Mesendoderm (in vitro differentiated cells): ENCODE measurements around the gene IL24.
A peak's percentile ranks its signal among the peaks of the same experiment; 100 is the strongest.

Experiments used
- DNase-seq: peaks from one replicate; pipeline ENCODE4 v3.0.0; 2013
- H2AK5ac ChIP-seq: 2 replicates; pipeline ENCODE4 v1.6.1; 2013; ENCODE audit warnings: low read length, inconsistent platforms
- H2BK120ac ChIP-seq: 2 replicates; pipeline ENCODE4 v1.6.1; 2013; ENCODE audit warnings: low read depth, mild to moderate bottlenecking, low read length, moderate library complexity, mixed read lengths
- H2BK15ac ChIP-seq: replicated peaks from 2 replicates; pipeline ENCODE4 v1.6.1; 2013; ENCODE audit warnings: low read depth, mild to moderate bottlenecking, moderate library complexity
- H2BK5ac ChIP-seq: 2 replicates; pipeline ENCODE4 v1.6.1; 2013; ENCODE audit warnings: low read length, inconsistent platforms
- H3K18ac ChIP-seq: 2 replicates; pipeline ENCODE4 v1.6.1; 2013; ENCODE audit warnings: mild to moderate bottlenecking, low read length, mixed read lengths
- H3K23ac ChIP-seq: one replicate; pipeline ENCODE4 v1.6.1; 2013; ENCODE audit warnings: low read length
- H3K27ac ChIP-seq: 2 replicates; pipeline ENCODE4 v1.5.1; 2013; ENCODE audit warnings: low read depth, mild to moderate bottlenecking, inconsistent platforms, low read length, moderate library complexity
- H3K27me3 ChIP-seq: 2 replicates; pipeline ENCODE4 v1.6.1; 2013; ENCODE audit warnings: low read length, control low read depth, mild to moderate bottlenecking, inconsistent platforms; ENCODE audit not compliant: insufficient read depth, poor library complexity
- H3K36me3 ChIP-seq: 2 replicates; pipeline ENCODE4 v1.6.1; 2013; ENCODE audit warnings: low read length, inconsistent platforms; ENCODE audit not compliant: control insufficient read depth, insufficient read depth
- H3K4ac ChIP-seq: one replicate; pipeline ENCODE4 v1.6.1; 2013; ENCODE audit warnings: low read depth, mild to moderate bottlenecking, low read length, moderate library complexity
- H3K4me1 ChIP-seq: 2 replicates; pipeline ENCODE4 v1.6.1; 2013; ENCODE audit warnings: low read depth, low read length, inconsistent platforms; ENCODE audit not compliant: control insufficient read depth
- H3K4me2 ChIP-seq: 2 replicates; pipeline ENCODE4 v1.6.1; 2013; ENCODE audit warnings: low read length
- H3K4me3 ChIP-seq: 2 replicates; pipeline ENCODE4 v1.5.1; 2013; ENCODE audit warnings: mild to moderate bottlenecking, low read length
- H3K56ac ChIP-seq: one replicate; pipeline ENCODE4 v1.6.1; 2013; ENCODE audit warnings: low read length
- H3K79me1 ChIP-seq: 2 replicates; pipeline ENCODE4 v1.6.1; 2013; ENCODE audit warnings: low read length, inconsistent platforms
- H3K79me2 ChIP-seq: 2 replicates; pipeline ENCODE4 v1.6.1; 2013; ENCODE audit warnings: mild to moderate bottlenecking, low read length; ENCODE audit not compliant: control insufficient read depth, insufficient read depth
- H3K9ac ChIP-seq: 2 replicates; pipeline ENCODE4 v1.6.1; 2013; ENCODE audit warnings: low read length, inconsistent platforms
- H4K5ac ChIP-seq: one replicate; pipeline ENCODE4 v1.6.1; 2013; ENCODE audit warnings: low read length
- H4K8ac ChIP-seq: one replicate; pipeline ENCODE4 v1.6.1; 2013; ENCODE audit warnings: low read depth, mild to moderate bottlenecking, control low read depth, low read length, moderate library complexity
- WGBS: extraction: QIAGEN DNeasy Blood & Tissue Kit; methylation state at CpG from one replicate; pipeline ENCODE4 v1.1.7; 2013; ENCODE audit warnings: low lambda C conversion rate, missing lambda C conversion rate; ENCODE audit not compliant: insufficient coverage; ENCODE audit errors: extremely low coverage; 5-methylcytosine and 5-hydroxymethylcytosine counted together

IL24 gene

DNA sequence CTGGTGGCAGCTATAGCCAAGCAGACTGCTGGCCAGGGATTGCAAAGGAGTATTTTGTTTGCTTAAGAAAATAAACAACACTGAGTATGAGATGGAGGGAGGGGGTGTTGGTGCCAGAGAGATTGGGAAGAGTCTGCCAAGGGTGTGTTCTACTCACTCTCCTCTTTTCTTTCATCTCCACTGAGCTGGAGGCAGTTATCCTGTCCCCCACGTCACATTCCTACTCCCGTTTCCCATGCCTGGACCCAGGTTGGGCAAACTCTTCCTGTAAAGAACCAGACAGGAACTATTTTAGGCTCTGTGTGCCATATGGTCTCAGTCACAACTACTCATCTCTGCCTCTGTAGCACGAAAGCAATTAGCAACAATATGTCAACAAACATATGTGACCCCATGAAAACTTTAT, 1.4 kb upstream of the IL24 start:
- DNase-seq, result no peak
- no peak overlapping the region for H3K27ac ChIP-seq
- WGBS, result no CpG with 5 or more reads among the region's 3 CpGs

DNA sequence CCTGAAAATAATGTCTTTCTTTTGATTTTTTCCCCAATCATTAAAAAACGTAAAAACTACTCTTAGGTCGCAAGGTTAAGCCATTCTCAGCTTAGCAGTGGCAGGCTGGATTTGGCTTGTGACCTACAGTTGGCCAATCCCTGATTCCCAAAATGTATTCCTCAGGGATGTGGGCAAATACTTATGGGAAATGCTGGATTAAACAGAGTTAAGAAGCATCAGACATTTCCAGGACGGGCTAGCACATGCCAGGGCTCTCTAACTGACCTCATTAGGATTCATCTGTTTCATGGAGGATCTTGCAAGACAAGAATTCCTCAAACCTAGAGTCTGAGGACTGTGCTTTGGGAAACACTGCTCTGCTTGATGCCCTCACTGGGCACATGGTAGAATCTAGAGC, 982 bp upstream of the IL24 start:
- Histone ChIP-seq H3K27ac (no peak overlapping the region), H3K27me3 (no peaks in the 10 kb centered on the region), H3K9ac (no peak overlapping the region), H3K4ac (no peak overlapping the region), H4K8ac (no peak overlapping the region), H3K4me1 (peaks cover 4% of the 10 kb centered on the region), H2BK15ac (no peak overlapping the region), H4K5ac (no peak overlapping the region), H3K18ac (no peak overlapping the region), H3K56ac (no peak overlapping the region), H3K36me3 (no peaks in the 10 kb centered on the region), H2AK5ac (no peak overlapping the region), H2BK120ac (no peak overlapping the region), H3K79me1 (no peaks in the 10 kb centered on the region), H3K79me2 (no peaks in the 10 kb centered on the region), H3K4me2 (no peak overlapping the region), H3K23ac (peak overlapping the region; percentile 51), H3K4me3 (no peak overlapping the region), H2BK5ac (no peak overlapping the region)
- no peak for DNase-seq
- no CpG with 5 or more reads among the region's 3 CpGs for WGBS

More for the DNA sequence above, 1.4 kb upstream of the IL24 start:
- Histone ChIP-seq H3K23ac (no peak overlapping the region), H3K4me3 (no peak overlapping the region), H2AK5ac (no peak overlapping the region), H3K27me3 (no peaks in the 10 kb centered on the region), H3K4me2 (no peak overlapping the region), H3K4ac (no peak overlapping the region), H4K5ac (no peak overlapping the region), H2BK15ac (no peak overlapping the region), H4K8ac (no peak overlapping the region), H3K9ac (no peak overlapping the region), H3K79me1 (no peaks in the 10 kb centered on the region), H3K18ac (no peak overlapping the region), H3K79me2 (no peaks in the 10 kb centered on the region), H3K4me1 (peaks cover 4% of the 10 kb centered on the region), H3K56ac (no peak overlapping the region), H2BK5ac (no peak overlapping the region), H2BK120ac (no peak overlapping the region), H3K36me3 (no peaks in the 10 kb centered on the region)

DNA sequence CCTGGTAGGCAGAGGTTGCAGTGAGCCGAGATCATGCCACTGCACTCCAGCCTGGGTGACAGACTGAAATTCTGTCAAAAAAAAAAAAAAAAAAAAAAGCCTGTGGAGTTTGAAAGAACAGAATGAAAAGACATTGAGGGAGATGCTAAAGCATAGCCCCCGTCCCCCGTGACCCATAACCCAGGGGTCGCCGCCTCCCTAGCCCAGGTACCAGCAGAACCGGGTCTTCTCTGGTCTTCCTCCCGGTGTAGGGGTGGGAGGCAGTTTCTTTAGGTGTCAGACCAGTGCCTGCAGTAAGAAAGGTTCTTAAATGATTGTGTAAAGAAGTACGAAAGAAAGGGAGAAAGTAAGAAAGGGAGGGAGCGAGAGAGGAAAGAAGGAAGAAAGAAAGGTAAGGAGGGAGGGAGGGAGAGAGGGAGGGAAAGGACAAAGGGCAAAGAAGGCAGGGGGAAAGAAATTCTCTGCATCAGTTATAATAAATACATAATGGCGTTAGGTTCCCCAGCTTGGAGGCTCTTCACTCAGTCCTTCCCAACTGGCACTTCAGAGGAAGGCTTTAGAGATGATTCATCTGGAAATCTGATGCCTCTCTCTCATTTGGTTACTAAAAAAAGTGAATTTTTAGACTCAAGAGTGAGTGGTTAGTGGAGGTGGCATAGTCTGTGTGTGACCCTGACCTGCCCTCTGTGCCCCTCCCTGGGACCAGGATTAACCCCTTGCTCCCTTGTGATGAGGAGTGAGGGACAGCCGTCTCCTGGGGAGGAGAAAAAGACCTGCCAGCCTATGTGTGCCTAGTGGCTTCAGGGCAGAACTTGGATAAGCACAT, 1.1 kb downstream of the IL24 start:
- H3K56ac ChIP-seq, result no peak overlapping the region
- H3K4me3 ChIP-seq, result no peak overlapping the region
- no peak overlapping the region for H4K8ac ChIP-seq
- no peak overlapping the region for H4K5ac ChIP-seq
- no peak overlapping the region for H2BK5ac ChIP-seq
- no peak overlapping the region for H3K27ac ChIP-seq
- H2BK120ac ChIP-seq, result no peak overlapping the region
- H2AK5ac ChIP-seq, result no peak overlapping the region
- H3K18ac ChIP-seq, result no peak overlapping the region
- peaks cover 4% of the 10 kb centered on the region for H3K4me1 ChIP-seq
- H3K23ac ChIP-seq, result no peak overlapping the region
- no peak overlapping the region for H3K4me2 ChIP-seq
- H3K79me2 ChIP-seq, result no peaks in the 10 kb centered on the region
- no peaks in the 10 kb centered on the region for H3K79me1 ChIP-seq
- H3K36me3 ChIP-seq, result no peaks in the 10 kb centered on the region
- 100% methylated on average over 2 of the region's 11 CpGs for WGBS
- no peaks in the 10 kb centered on the region for H3K27me3 ChIP-seq
- no peak overlapping the region for H3K4ac ChIP-seq
- no peak overlapping the region for H3K9ac ChIP-seq
- DNase-seq, result no peak
- H2BK15ac ChIP-seq, result no peak overlapping the region

DNA sequence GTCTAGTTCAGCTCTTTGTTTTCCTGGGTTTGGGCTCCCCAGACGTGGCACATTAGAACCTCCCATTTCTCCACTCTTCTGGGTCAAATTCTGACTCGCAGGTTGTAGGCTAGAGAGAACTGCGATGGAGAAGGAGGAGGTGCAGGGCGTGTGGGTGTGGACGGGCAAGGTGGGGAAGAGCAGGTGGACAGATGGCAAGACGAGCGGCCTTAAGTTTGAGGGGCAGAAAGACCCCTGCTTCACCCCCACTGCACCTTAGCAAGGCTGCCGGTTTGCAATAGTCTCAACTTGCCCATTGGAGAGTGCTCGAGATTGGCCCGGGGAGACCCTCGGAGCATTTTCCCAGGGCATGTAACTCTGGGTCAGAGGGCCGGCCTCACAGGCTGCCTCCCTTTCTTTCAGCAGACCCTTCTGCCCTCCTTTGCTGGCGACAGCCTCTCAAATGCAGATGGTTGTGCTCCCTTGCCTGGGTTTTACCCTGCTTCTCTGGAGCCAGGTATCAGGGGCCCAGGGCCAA, 1.7 kb downstream of the IL24 start:
- Histone ChIP-seq H3K4ac (no peak overlapping the region), H3K36me3 (no peaks in the 10 kb centered on the region), H3K18ac (no peak overlapping the region), H3K23ac (no peak overlapping the region), H4K8ac (no peak overlapping the region), H3K4me3 (no peak overlapping the region), H3K27me3 (no peaks in the 10 kb centered on the region), H3K56ac (no peak overlapping the region), H3K4me2 (no peak overlapping the region), H2AK5ac (no peak overlapping the region), H3K9ac (no peak overlapping the region), H3K79me1 (no peaks in the 10 kb centered on the region), H2BK120ac (no peak overlapping the region), H3K27ac (no peak overlapping the region), H2BK5ac (no peak overlapping the region), H2BK15ac (no peak overlapping the region), H3K79me2 (no peaks in the 10 kb centered on the region), H3K4me1 (peaks cover 4% of the 10 kb centered on the region), H4K5ac (no peak overlapping the region)
- no peak for DNase-seq
- no CpG with 5 or more reads among the region's 13 CpGs for WGBS

DNA sequence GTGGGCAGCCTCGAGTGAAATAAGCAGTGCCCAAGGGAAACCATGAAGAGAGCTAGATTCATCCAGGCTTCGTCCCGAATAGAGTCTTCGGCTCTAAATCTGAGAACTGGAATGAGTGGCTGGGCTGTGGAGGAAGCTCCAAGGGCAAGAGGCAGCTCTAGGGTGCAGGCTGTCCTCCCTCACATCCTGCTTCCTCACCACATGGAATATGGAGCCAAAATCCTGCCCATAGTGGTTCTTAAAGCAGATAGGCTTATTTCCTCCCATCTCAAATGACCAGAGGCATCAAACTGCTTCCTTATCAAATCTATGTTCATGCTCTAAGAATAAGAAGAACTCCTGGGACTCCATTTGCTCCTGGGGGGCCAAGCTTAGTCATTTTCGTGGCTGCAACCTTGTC, 2.5 kb downstream of the IL24 start:
- H3K27me3 ChIP-seq, result no peaks in the 10 kb centered on the region
- H3K36me3 ChIP-seq, result no peaks in the 10 kb centered on the region
- WGBS, result no CpG with 5 or more reads among the region's 5 CpGs
- H2BK120ac ChIP-seq, result no peak overlapping the region
- H3K18ac ChIP-seq, result no peak overlapping the region
- no peak overlapping the region for H2BK15ac ChIP-seq
- H4K5ac ChIP-seq, result no peak overlapping the region
- no peak overlapping the region for H2BK5ac ChIP-seq
- H3K9ac ChIP-seq, result no peak overlapping the region
- no peak overlapping the region for H3K23ac ChIP-seq
- no peak overlapping the region for H2AK5ac ChIP-seq
- no peak overlapping the region for H4K8ac ChIP-seq
- no peak overlapping the region for H3K4ac ChIP-seq
- H3K4me1 ChIP-seq, result peaks cover 4% of the 10 kb centered on the region
- no peak for DNase-seq
- no peaks in the 10 kb centered on the region for H3K79me2 ChIP-seq
- no peak overlapping the region for H3K4me3 ChIP-seq
- H3K79me1 ChIP-seq, result no peaks in the 10 kb centered on the region
- no peak overlapping the region for H3K56ac ChIP-seq
- H3K4me2 ChIP-seq, result no peak overlapping the region
- no peak overlapping the region for H3K27ac ChIP-seq

DNA sequence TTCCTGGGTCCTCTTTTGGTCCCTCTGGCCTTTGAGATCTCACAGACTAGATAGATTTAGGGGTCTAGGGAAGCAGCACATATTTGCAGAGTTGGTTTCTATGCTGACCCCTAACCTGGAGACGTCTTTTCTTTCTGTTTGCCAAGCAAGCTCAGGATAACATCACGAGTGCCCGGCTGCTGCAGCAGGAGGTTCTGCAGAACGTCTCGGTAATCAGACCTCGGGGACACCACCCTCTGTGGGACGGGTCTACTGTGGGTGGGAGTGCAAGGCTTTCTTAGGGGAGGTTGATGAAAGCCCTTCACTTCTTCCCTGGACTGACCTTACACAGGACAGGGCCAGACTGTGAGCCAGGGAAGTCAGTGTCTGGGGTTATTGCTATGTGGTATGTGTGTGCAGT, 2.9 kb downstream of the IL24 start:
- no peak for DNase-seq
- no peak overlapping the region for H3K23ac ChIP-seq
- no peak overlapping the region for H4K5ac ChIP-seq
- peaks cover 3% of the 10 kb centered on the region for H3K4me1 ChIP-seq
- no peak overlapping the region for H2BK5ac ChIP-seq
- H3K56ac ChIP-seq, result no peak overlapping the region
- H3K27ac ChIP-seq, result no peak overlapping the region
- no peak overlapping the region for H3K18ac ChIP-seq
- no peak overlapping the region for H3K4me2 ChIP-seq
- WGBS, result no CpG with 5 or more reads among the region's 7 CpGs
- no peaks in the 10 kb centered on the region for H3K27me3 ChIP-seq
- no peak overlapping the region for H3K4ac ChIP-seq
- H2AK5ac ChIP-seq, result no peak overlapping the region
- no peak overlapping the region for H3K4me3 ChIP-seq
- no peaks in the 10 kb centered on the region for H3K36me3 ChIP-seq
- no peaks in the 10 kb centered on the region for H3K79me2 ChIP-seq
- H3K79me1 ChIP-seq, result no peaks in the 10 kb centered on the region
- no peak overlapping the region for H4K8ac ChIP-seq
- no peak overlapping the region for H2BK15ac ChIP-seq
- no peak overlapping the region for H3K9ac ChIP-seq
- H2BK120ac ChIP-seq, result no peak overlapping the region
